HCT116 (cell line): ENCODE results near the gene CHST11. TPM values are rescaled to one million over a fixed set of nuclear protein-coding genes. Genes with fewer than 3 reads are reported as not detected.

Experiments used
- ATAC-seq: fragments of 200-7000 bp; cut with Tn5 transposase; 2 replicates; pipeline ENCODE4 v1.9.1; 2020; ENCODE audit warnings: mild to moderate bottlenecking, moderate library complexity
- BruUV-seq: library from RNA; stranded (reverse); fragments of 400-500 nt; replicated peaks from 2 replicates; lab custom pipeline; 2021; lab: Mats Ljungman, UMichigan
- CTCF ChIA-PET: fragments of 300-600 bp; sonication (Branson Sonifier 250); formaldehyde crosslinking; loops from one replicate; lab custom pipeline; 2021; ENCODE audit warnings: antibody characterized with exemption; lab: Charles Lee
- POLR2A ChIA-PET: fragments of 300-600, 350-600 bp; sonication (Branson Sonifier 250); formaldehyde crosslinking; loops from one replicate; lab custom pipeline; 2021; ENCODE audit warnings: antibody characterized with exemption; lab: Charles Lee
- RAD21 ChIA-PET, 2 experiments: fragments of 300-600 bp; sonication (Branson Sonifier 250); formaldehyde crosslinking; loops; one replicate each; lab custom pipeline; 2023; ENCODE audit warnings: low total read pairs in 2 of 2; ENCODE audit not compliant: uncharacterized antibody in 2 of 2, unreplicated experiment in 2 of 2, low non-redundant PET in 1 of 2; lab: Charles Lee
- DNase-seq: peaks from one replicate; pipeline ENCODE4 v3.0.0-alpha.2; 2010; ENCODE audit warnings: low read depth, low spot score
- H2AFZ ChIP-seq: fragments of 200-600 bp; shearing (Covaris generic), sonication (generic); 2 replicates; pipeline ENCODE4 v1.6.1; 2017; ENCODE audit warnings: low read depth, mixed run types, mixed read lengths, antibody characterized with exemption, low read length; ENCODE audit not compliant: poor library complexity, severe bottlenecking
- H3K27ac ChIP-seq: 2 replicates; pipeline ENCODE4 v1.5.1; 2012; ENCODE audit warnings: low read depth, low read length
- H3K27me3 ChIP-seq: fragments of 200-600 bp; sonication (generic); 2 replicates; pipeline ENCODE4 v1.6.1; 2016; ENCODE audit warnings: mixed run types, low read length, mixed read lengths; ENCODE audit not compliant: insufficient read depth
- H3K36me3 ChIP-seq, 2 experiments: fragments of 200-500 bp in 1 of 2; fragments of 200-600 bp in 1 of 2; sonication (Bioruptor generic) in 1 of 2; sonication (generic) in 1 of 2; 2 replicates each; pipeline versions ENCODE4 v1.5.1 to v1.6.1; 2014 to 2016; ENCODE audit warnings: low read length in 2 of 2, inconsistent platforms in 1 of 2, mixed read lengths in 1 of 2, mixed run types in 1 of 2; ENCODE audit not compliant: insufficient read depth in 2 of 2, control insufficient read depth in 1 of 2
- H3K4me1 ChIP-seq, 2 experiments: fragments of 200-600 bp in 1 of 2; sonication (generic) in 1 of 2; 2 replicates each; pipeline versions ENCODE4 v1.5.1 to v1.6.1; 2012 to 2017; ENCODE audit warnings: low read length in 2 of 2, inconsistent platforms in 1 of 2, mild to moderate bottlenecking in 1 of 2, mixed read lengths in 1 of 2, mixed run types in 1 of 2, moderate library complexity in 1 of 2; ENCODE audit not compliant: insufficient read depth in 2 of 2, control insufficient read depth in 1 of 2
- H3K4me2 ChIP-seq: fragments of 200-600 bp; sonication (generic); 2 replicates; pipeline ENCODE4 v1.6.1; 2017; ENCODE audit warnings: mixed run types, low read length, mixed read lengths
- H3K4me3 ChIP-seq, 2 experiments: fragments of 200-600 bp in 1 of 2; sonication (generic) in 1 of 2; replicated peaks in 1 of 2; 2 replicates each; pipeline ENCODE4 v1.5.1; 2011 to 2016; ENCODE audit warnings: low read length in 2 of 2, control low read depth in 1 of 2, low read depth in 1 of 2, mild to moderate bottlenecking in 1 of 2, mixed read lengths in 1 of 2, mixed run types in 1 of 2
- H3K79me2 ChIP-seq: fragments of 200-600 bp; sonication (generic); 2 replicates; pipeline ENCODE4 v1.6.1; 2017; ENCODE audit warnings: mild to moderate bottlenecking, mixed run types, low read length, moderate library complexity, mixed read lengths; ENCODE audit not compliant: insufficient read depth
- H3K9ac ChIP-seq: fragments of 200-600 bp; sonication (generic); 2 replicates; pipeline ENCODE4 v1.6.1; 2016; ENCODE audit warnings: low read length, mixed read lengths
- H3K9me2 ChIP-seq: fragments of 200-600 bp; sonication (generic), shearing (Covaris generic); 2 replicates; pipeline ENCODE4 v1.6.1; 2017; ENCODE audit warnings: mixed run types, mild to moderate bottlenecking, moderate library complexity; ENCODE audit not compliant: insufficient read depth
- H3K9me3 ChIP-seq, 2 experiments: fragments of 200-500 bp in 1 of 2; fragments of 200-600 bp in 1 of 2; sonication (Bioruptor generic) in 1 of 2; sonication (generic) in 1 of 2; 2 replicates each; pipeline ENCODE4 v1.6.1; 2014 to 2017; ENCODE audit warnings: low read length in 2 of 2, mixed read lengths in 2 of 2, inconsistent platforms in 1 of 2, low read depth in 1 of 2, mild to moderate bottlenecking in 1 of 2, mixed run types in 1 of 2, moderate library complexity in 1 of 2; ENCODE audit not compliant: control insufficient read depth in 1 of 2, insufficient read depth in 1 of 2
- H4K20me1 ChIP-seq: fragments of 200-600 bp; sonication (generic), shearing (Covaris generic); 2 replicates; pipeline ENCODE4 v1.6.1; 2017; ENCODE audit warnings: mixed run types, mild to moderate bottlenecking, moderate library complexity; ENCODE audit not compliant: insufficient read depth
- ATF3 ChIP-seq: IDR thresholded peaks from 2 replicates; pipeline ENCODE4 v1.6.1; 2012
- CBX3 ChIP-seq: IDR thresholded peaks from 2 replicates; pipeline ENCODE4 v1.6.1; 2012; ENCODE audit warnings: low read depth
- CEBPB ChIP-seq: IDR thresholded peaks from 2 replicates; pipeline ENCODE4 v1.6.1; 2012; ENCODE audit warnings: low read depth
- CTCF ChIP-seq, 3 experiments: fragments of 200-600 bp in 1 of 3; sonication (generic) in 1 of 3; IDR thresholded peaks in 2 of 3; conservative IDR thresholded peaks in 1 of 3; 2 replicates each; pipeline ENCODE4 v1.5.1; 2012 to 2017; ENCODE audit warnings: low read depth in 2 of 3, low read length in 2 of 3, antibody characterized with exemption in 1 of 3, borderline replicate concordance in 1 of 3, control low read depth in 1 of 3, mild to moderate bottlenecking in 1 of 3, mixed read lengths in 1 of 3, mixed run types in 1 of 3, moderate library complexity in 1 of 3; ENCODE audit not compliant: insufficient read depth in 1 of 3
- EGR1 ChIP-seq: IDR thresholded peaks from 2 replicates; pipeline ENCODE4 v1.6.1; 2012; ENCODE audit warnings: low read depth
- ELF1 ChIP-seq: IDR thresholded peaks from 2 replicates; pipeline ENCODE4 v1.6.1; 2012; ENCODE audit warnings: low read depth, borderline replicate concordance
- EZH2 ChIP-seq: fragments of 200-600 bp; sonication (generic); IDR thresholded peaks from 2 replicates; pipeline ENCODE4 v1.6.1; 2017; ENCODE audit warnings: antibody characterized with exemption, mixed run types
- FOSL1 ChIP-seq: IDR thresholded peaks from 2 replicates; pipeline ENCODE4 v1.6.1; 2012; ENCODE audit warnings: low read depth
- JUND ChIP-seq: IDR thresholded peaks from 2 replicates; pipeline ENCODE4 v1.6.1; 2012
- MAX ChIP-seq: IDR thresholded peaks from 2 replicates; pipeline ENCODE4 v1.6.1; 2012
- POLR2A ChIP-seq: IDR thresholded peaks from 2 replicates; pipeline ENCODE4 v1.7.0; 2011; ENCODE audit warnings: borderline replicate concordance; ENCODE audit not compliant: insufficient read depth, insufficient read length; ENCODE audit errors: extremely low read depth
- POLR2AphosphoS5 ChIP-seq: IDR thresholded peaks from 2 replicates; pipeline ENCODE4 v1.6.1; 2011; ENCODE audit warnings: mild to moderate bottlenecking, low read depth, low read length, moderate library complexity
- RAD21 ChIP-seq: IDR thresholded peaks from 2 replicates; pipeline ENCODE4 v1.6.1; 2012; ENCODE audit warnings: low read depth, mild to moderate bottlenecking
- SIN3A ChIP-seq: IDR thresholded peaks from 2 replicates; pipeline ENCODE4 v1.6.1; 2012; ENCODE audit warnings: low read depth
- SP1 ChIP-seq: IDR thresholded peaks from 2 replicates; pipeline ENCODE4 v1.6.1; 2012; ENCODE audit warnings: low read depth
- SRF ChIP-seq: IDR thresholded peaks from 2 replicates; pipeline ENCODE4 v1.6.1; 2012; ENCODE audit warnings: low read depth
- TCF7L2 ChIP-seq: IDR thresholded peaks from 2 replicates; pipeline ENCODE4 v1.7.0; 2011; ENCODE audit warnings: borderline replicate concordance, inconsistent platforms; ENCODE audit not compliant: insufficient read depth, insufficient read length; ENCODE audit errors: extremely low read depth
- YY1 ChIP-seq: IDR thresholded peaks from 2 replicates; pipeline ENCODE4 v1.6.1; 2011; ENCODE audit warnings: low read length, low read depth, moderate library complexity, mild to moderate bottlenecking; ENCODE audit not compliant: insufficient replicate concordance; ENCODE audit errors: extremely low read depth
- ZNF274 ChIP-seq: fragments of 200-500 bp; sonication (Bioruptor generic); IDR thresholded peaks from 2 replicates; pipeline ENCODE4 v1.6.1; 2014; ENCODE audit warnings: mild to moderate bottlenecking, low read depth, low read length, inconsistent platforms
- intact Hi-C: fragments of 100-400 bp; cut with micrococcal nuclease; formaldehyde crosslinking; loops from 2 replicates; pipeline ENCODE4 v1.10.0; 2022
- total RNA-seq: library from RNA; stranded (reverse); gene quantifications from one replicate; pipeline ENCODE4 v1.2.1, GENCODE V29; 2021; ENCODE audit not compliant: unreplicated experiment

The CHST11 gene
- total RNA-seq, 1 experiment from 2014 or later, result 10.1 TPM

- Histone ChIP-seq H3K4me2 (no peak overlapping the region), H3K4me3 (no peak overlapping the region), H3K9ac (no peak overlapping the region), H3K79me2 (no peaks in the 10 kb centered on the region), H3K27ac (no peak overlapping the region), H3K36me3 (no peaks in the 10 kb centered on the region), H3K4me1 (peaks cover 3 to 5% of the 10 kb centered on the region in 2 experiments; a peak in 2 of 4 replicates), H3K9me3 (no peaks in the 10 kb centered on the region), H4K20me1 (no peaks in the 10 kb centered on the region), H2AFZ (no peak overlapping the region)
- no peak for ATAC-seq
- ChIA-PET RAD21 (no interaction called here), POLR2A (no interaction called here), CTCF (no interaction called here)
- no peak for DNase-seq
- TF ChIP-seq EGR1, result no peak
- TF ChIP-seq POLR2A, result no peak
- TF ChIP-seq, all 23 proteins: peak for 0
- Histone ChIP-seq H3K27me3 (no peaks in the 10 kb centered on the region), H3K9me2 (no peaks in the 10 kb centered on the region)
- intact Hi-C loops, result no loop called here
- no TSS peak for BruUV-seq
Observed at GRCh38 chr12:104784592-104784991, 327.8 kb downstream of the CHST11 start.

- ATAC-seq, result no peak
- Histone ChIP-seq H3K9me2 (no peaks in the 10 kb centered on the region), H3K9ac (no peak overlapping the region), H2AFZ (no peak overlapping the region), H3K9me3 (no peaks in the 10 kb centered on the region), H3K79me2 (no peaks in the 10 kb centered on the region), H3K4me3 (no peak overlapping the region), H3K36me3 (no peaks in the 10 kb centered on the region), H4K20me1 (no peaks in the 10 kb centered on the region), H3K27ac (no peak overlapping the region), H3K27me3 (no peaks in the 10 kb centered on the region), H3K4me2 (no peak overlapping the region), H3K4me1 (peaks cover 3 to 15% of the 10 kb centered on the region in 2 experiments; a peak in 2 of 4 replicates)
- no peak for DNase-seq
- no TSS peak for BruUV-seq
- TF ChIP-seq CEBPB (no peak), ATF3 (no peak), SRF (no peak), SP1 (no peak), ELF1 (no peak), CBX3 (no peak), JUND (no peak), EGR1 (no peak), CTCF (IDR thresholded peaks at IDR 0.05 in 2 of 3, conservative IDR thresholded peaks at IDR 0.05 in 1 of 3; ENCODE audit: borderline replicate concordance in 1 of 3, insufficient read depth in 1 of 3, low read depth in 2 of 3, low read length in 2 of 3) (no peak), FOSL1 (no peak), EZH2 (no peak), SIN3A (no peak), POLR2AphosphoS5 (no peak), POLR2A (no peak), RAD21 (no peak), ZNF274 (no peak), TCF7L2 (no peak), MAX (no peak), YY1 (no peak)
- ChIA-PET CTCF (no interaction called here), RAD21 (no interaction called here), POLR2A (no interaction called here)
- intact Hi-C loops, result no loop called here
Observed at GRCh38 chr12:104785886-104786285, 329.1 kb downstream of the CHST11 start.
